ENCODE measurements around the gene LRP1B.

GRCh38 chr2:140892436-140892835, 1238.4 kb downstream of the LRP1B start:
- TF ChIP-seq CTCF (IDR thresholded peaks at IDR 0.05) (no peak), POLR2A (IDR thresholded peaks at IDR 0.05) (no peak)
